OCI-LY7 (cell line): ENCODE data around the gene IGFLR1. TPM values are rescaled to one million over a fixed set of nuclear protein-coding genes. Genes with fewer than 3 reads are reported as not detected.

ENCODE experiments used
- BruUV-seq: library from RNA; stranded (reverse); fragments of 400-500 nt; replicated peaks from 2 replicates; lab custom pipeline; 2021; lab: Mats Ljungman, UMichigan
- CTCF ChIA-PET: fragments of 300-600 bp; sonication (Branson Sonifier 250); formaldehyde crosslinking; loops from one replicate; lab custom pipeline; 2022; ENCODE audit warnings: antibody characterized with exemption; ENCODE audit not compliant: unreplicated experiment; lab: Charles Lee
- POLR2A ChIA-PET: fragments of 300-600 bp; sonication (Branson Sonifier 250); formaldehyde crosslinking; loops from one replicate; lab custom pipeline; 2022; ENCODE audit warnings: antibody characterized with exemption; lab: Charles Lee
- DNase-seq: peaks from one replicate; pipeline ENCODE4 v3.0.0-alpha.2; 2015; ENCODE audit warnings: low spot score
- H2AFZ ChIP-seq: fragments of 200-600 bp; sonication (generic), shearing (Covaris generic); 2 replicates; pipeline ENCODE4 v1.6.1; 2014; ENCODE audit warnings: mild to moderate bottlenecking, antibody characterized with exemption, low read length, moderate library complexity
- H3K27ac ChIP-seq: fragments of 200-600 bp; sonication (generic); 2 replicates; pipeline ENCODE4 v1.5.1; 2014; ENCODE audit warnings: mixed run types, low read depth, mild to moderate bottlenecking, moderate library complexity, low read length, inconsistent platforms; ENCODE audit not compliant: poor library complexity, severe bottlenecking
- H3K36me3 ChIP-seq: fragments of 200-600 bp; sonication (generic); 2 replicates; pipeline ENCODE4 v1.6.1; 2014; ENCODE audit warnings: mild to moderate bottlenecking, antibody characterized with exemption, low read length, moderate library complexity, mixed read lengths; ENCODE audit not compliant: insufficient read depth
- H3K4me1 ChIP-seq: fragments of 200-600 bp; sonication (generic); 2 replicates; pipeline ENCODE4 v1.5.1; 2014; ENCODE audit warnings: mild to moderate bottlenecking, low read length; ENCODE audit not compliant: insufficient read depth, poor library complexity, severe bottlenecking
- H3K4me2 ChIP-seq: fragments of 200-600 bp; sonication (generic); 2 replicates; pipeline ENCODE4 v1.6.1; 2014; ENCODE audit warnings: mild to moderate bottlenecking, low read length
- H3K4me3 ChIP-seq: fragments of 200-600 bp; sonication (generic); 2 replicates; pipeline ENCODE4 v1.5.1; 2014; ENCODE audit warnings: mild to moderate bottlenecking, low read depth, low read length; ENCODE audit not compliant: poor library complexity, severe bottlenecking
- H3K79me2 ChIP-seq: fragments of 200-600 bp; sonication (generic); 2 replicates; pipeline ENCODE4 v1.6.1; 2016; ENCODE audit warnings: low read depth, mild to moderate bottlenecking, low read length, moderate library complexity, mixed read lengths; ENCODE audit not compliant: insufficient read depth
- H3K9me2 ChIP-seq: fragments of 200-600 bp; sonication (generic); 2 replicates; pipeline ENCODE4 v1.6.1; 2016; ENCODE audit warnings: mild to moderate bottlenecking, low read length, mixed read lengths; ENCODE audit not compliant: insufficient read depth
- H3K9me3 ChIP-seq: fragments of 200-600 bp; sonication (generic); 2 replicates; pipeline ENCODE4 v1.6.1; 2014; ENCODE audit warnings: mild to moderate bottlenecking, mixed run types, low read length, mixed read lengths
- H4K20me1 ChIP-seq: fragments of 200-600 bp; sonication (generic); 2 replicates; pipeline ENCODE4 v1.6.1; 2014; ENCODE audit warnings: mild to moderate bottlenecking, antibody characterized with exemption, low read length, moderate library complexity, mixed read lengths; ENCODE audit not compliant: insufficient read depth
- EZH2phosphoT487 ChIP-seq: fragments of 200-600 bp; sonication (generic); IDR thresholded peaks from 2 replicates; pipeline ENCODE4 v1.6.1; 2018; ENCODE audit warnings: low read depth, borderline replicate concordance, mild to moderate bottlenecking, mixed run types, antibody characterized with exemption, low read length, moderate library complexity, mixed read lengths
- intact Hi-C: fragments of 100-400 bp; cut with micrococcal nuclease; formaldehyde crosslinking; loops from one replicate; pipeline ENCODE4 v1.10.0; 2022; ENCODE audit not compliant: unreplicated experiment
- total RNA-seq, 2 experiments: library from RNA; depleted of rRNA in 1 of 2; stranded (reverse); fragments of >200 nt in 1 of 2; shearing (Covaris generic) in 1 of 2; gene quantifications; 2 replicates each; pipeline ENCODE4 v1.2.3, GENCODE V29; 2014 to 2022
- TF ChIP-seq, protein P1 (sequence below): fragments of 200-600 bp; sonication (generic); conservative IDR thresholded peaks from 2 replicates; pipeline ENCODE4 v1.5.1; 2014; ENCODE audit warnings: mild to moderate bottlenecking, antibody characterized with exemption, low read length, moderate library complexity, mixed read lengths

The IGFLR1 gene
- total RNA-seq, 2 experiments from 2014 or later = 8.5 to 18.3 TPM

DNA sequence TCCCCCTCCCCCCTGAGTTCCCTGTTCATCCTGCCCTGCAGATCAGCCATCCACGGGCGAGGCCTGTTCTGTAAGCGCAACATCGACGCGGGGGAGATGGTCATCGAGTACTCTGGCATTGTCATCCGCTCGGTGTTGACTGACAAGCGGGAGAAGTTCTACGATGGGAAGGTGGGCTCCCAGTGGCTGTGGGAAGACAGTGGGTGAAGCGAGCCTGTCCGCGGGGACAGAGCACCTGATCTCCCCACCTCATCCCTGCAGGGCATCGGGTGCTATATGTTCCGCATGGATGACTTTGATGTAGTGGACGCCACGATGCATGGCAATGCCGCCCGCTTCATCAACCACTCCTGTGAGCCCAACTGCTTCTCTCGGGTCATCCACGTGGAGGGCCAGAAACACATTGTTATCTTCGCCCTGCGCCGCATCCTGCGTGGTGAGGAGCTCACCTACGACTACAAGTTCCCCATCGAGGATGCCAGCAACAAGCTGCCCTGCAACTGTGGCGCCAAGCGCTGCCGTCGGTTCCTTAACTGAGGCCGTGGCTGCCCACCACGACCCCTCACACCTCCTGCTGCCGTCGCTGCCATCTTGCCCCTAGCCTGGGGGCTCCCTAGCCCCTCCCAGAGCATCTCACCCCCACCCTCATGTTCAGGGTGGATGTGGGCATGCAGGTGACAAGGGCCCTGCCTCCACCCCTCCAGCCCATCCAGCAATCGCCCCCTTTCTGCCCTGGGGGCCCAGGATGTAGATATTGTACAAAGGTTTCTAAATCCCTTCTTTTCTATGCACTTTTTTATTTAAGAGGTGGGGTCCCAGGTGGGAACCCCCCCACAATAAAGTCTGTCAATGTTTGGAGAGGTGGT, 4.0 kb downstream of the IGFLR1 start:
- H3K79me2 ChIP-seq = no peaks in the 10 kb centered on the region
- TF ChIP-seq, protein P1, sequence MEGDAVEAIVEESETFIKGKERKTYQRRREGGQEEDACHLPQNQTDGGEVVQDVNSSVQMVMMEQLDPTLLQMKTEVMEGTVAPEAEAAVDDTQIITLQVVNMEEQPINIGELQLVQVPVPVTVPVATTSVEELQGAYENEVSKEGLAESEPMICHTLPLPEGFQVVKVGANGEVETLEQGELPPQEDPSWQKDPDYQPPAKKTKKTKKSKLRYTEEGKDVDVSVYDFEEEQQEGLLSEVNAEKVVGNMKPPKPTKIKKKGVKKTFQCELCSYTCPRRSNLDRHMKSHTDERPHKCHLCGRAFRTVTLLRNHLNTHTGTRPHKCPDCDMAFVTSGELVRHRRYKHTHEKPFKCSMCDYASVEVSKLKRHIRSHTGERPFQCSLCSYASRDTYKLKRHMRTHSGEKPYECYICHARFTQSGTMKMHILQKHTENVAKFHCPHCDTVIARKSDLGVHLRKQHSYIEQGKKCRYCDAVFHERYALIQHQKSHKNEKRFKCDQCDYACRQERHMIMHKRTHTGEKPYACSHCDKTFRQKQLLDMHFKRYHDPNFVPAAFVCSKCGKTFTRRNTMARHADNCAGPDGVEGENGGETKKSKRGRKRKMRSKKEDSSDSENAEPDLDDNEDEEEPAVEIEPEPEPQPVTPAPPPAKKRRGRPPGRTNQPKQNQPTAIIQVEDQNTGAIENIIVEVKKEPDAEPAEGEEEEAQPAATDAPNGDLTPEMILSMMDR = no peak
- DNase-seq = no peak
- no peak overlapping the region for H3K27ac ChIP-seq
- peaks cover 64% of the 10 kb centered on the region for H3K36me3 ChIP-seq
- H3K4me3 ChIP-seq = no peak overlapping the region
- H3K4me2 ChIP-seq = no peak overlapping the region
- POLR2A ChIA-PET = no interaction called here
- intact Hi-C loops = no loop called here
- H3K4me1 ChIP-seq = peaks cover 41% of the 10 kb centered on the region
- CTCF ChIA-PET = no interaction called here
- H2AFZ ChIP-seq = no peak overlapping the region
- TSS peak; percentile 94 for BruUV-seq
- H3K9me3 ChIP-seq = no peaks in the 10 kb centered on the region
- no peaks in the 10 kb centered on the region for H3K9me2 ChIP-seq
- H4K20me1 ChIP-seq = no peaks in the 10 kb centered on the region

DNA sequence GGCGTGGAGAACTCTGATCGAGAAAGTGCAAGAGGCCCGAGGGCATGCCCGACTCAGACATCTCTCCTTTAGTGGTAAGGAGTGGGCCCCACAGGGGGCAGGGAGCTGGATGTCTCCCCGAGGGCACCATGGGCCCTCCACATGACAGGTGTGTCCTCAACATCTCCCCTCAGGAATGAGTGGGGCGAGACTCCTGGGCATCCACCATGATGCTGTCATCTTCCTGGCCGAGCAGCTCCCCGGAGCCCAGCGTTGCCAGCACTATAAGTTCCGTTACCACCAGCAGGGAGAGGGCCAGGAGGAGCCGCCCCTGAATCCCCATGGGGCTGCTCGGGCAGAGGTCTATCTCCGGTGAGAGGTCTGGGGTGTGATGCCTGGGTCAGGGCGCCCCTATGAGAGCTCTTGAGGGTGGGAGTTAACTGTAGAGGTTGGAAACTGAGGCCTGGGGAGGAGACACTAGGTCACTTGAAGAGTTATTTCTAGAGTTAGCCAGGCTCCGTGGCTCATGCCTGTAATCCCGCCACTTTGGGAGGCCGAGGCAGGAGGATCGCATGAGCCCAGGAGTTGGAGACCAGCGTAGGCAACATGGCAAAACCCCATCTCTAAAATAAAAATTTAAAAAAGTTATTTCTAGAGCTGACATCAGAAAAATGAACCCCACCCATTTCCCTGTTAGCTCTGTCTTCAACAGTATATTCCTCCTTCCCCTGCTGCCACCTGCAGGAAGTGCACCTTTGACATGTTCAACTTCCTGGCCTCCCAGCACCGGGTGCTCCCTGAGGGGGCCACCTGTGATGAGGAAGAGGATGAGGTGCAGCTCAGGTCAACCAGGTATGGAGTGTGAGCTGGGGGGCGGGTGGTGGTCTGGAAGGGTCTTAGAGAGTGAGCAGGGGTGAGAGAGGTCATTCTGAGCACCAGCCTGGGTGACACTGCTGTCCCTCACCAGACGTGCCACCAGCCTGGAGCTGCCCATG, 5.1 kb downstream of the IGFLR1 start:
- Histone ChIP-seq H2AFZ (no peak overlapping the region), H3K27ac (peak overlapping the region; percentile 25), H3K79me2 (no peaks in the 10 kb centered on the region), H3K4me1 (peaks cover 31% of the 10 kb centered on the region), H3K4me3 (no peak overlapping the region), H3K9me3 (no peaks in the 10 kb centered on the region), H4K20me1 (no peaks in the 10 kb centered on the region), H3K4me2 (no peak overlapping the region), H3K36me3 (peaks cover 75% of the 10 kb centered on the region), H3K9me2 (no peaks in the 10 kb centered on the region)
- TF ChIP-seq, protein P1 = peak; percentile 63
- TF ChIP-seq EZH2phosphoT487 = no peak
- POLR2A ChIA-PET = no interaction called here
- CTCF ChIA-PET = no interaction called here
- intact Hi-C loops = loop anchor here (1.0 kb wide), 1 partner anchor 19 kb away; the partner anchor contains the start of gene KMT2B
- BruUV-seq = no TSS peak
- DNase-seq = peak; percentile 56
